Measurements from ENCODE around the gene FAM107B. TPM values are rescaled to one million over a fixed set of nuclear protein-coding genes. Genes with fewer than 3 reads are reported as not detected.

Gene FAM107B
- total and polyA plus RNA-seq, 2 donors = 49.1 to 52.3 TPM

DNA sequence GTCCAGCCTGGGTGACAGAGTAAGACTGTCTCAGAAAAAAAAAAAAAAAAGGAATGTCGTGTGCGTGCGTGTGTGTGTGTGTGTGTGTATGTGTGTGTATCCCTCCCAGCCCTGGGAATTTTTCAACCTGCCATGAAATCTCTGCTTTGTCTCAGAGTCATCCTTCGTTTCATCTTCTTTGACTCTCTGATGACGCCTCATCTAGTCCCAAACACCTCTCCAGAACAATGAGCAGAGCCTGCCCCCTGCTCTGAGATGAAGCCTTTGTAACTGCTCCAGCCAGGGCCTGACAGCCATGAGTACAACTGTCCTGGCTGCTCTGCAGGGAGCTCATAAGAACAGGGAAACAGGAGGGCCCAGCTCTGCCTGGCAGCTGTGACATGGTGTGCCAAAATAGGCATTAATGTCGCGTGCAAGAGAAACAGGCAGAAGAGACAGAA lies 149.5 kb downstream of the FAM107B start:
- 96% methylated on average over 7 of the region's 7 CpGs for WGBS
- H3K36me3 ChIP-seq (ENCODE audit: control insufficient read depth in 2 of 2, insufficient read depth in 2 of 2, low read length in 1 of 2) = no peaks in the 10 kb centered on the region
- H3K27me3 ChIP-seq (ENCODE audit: control insufficient read depth in 2 of 2, insufficient read depth in 1 of 2, low read length in 1 of 2) = no peaks in the 10 kb centered on the region
- H3K27ac ChIP-seq (ENCODE audit: low read depth in 1 of 2, low read length in 1 of 2) = no peak overlapping the region
- no peak for DNase-seq (ENCODE audit: low read depth in 6 of 9, low spot score in 9 of 9)
- H3K9me3 ChIP-seq (ENCODE audit: control insufficient read depth in 2 of 2, insufficient read depth in 1 of 2, low read length in 1 of 2) = no peaks in the 10 kb centered on the region
- H3K4me3 ChIP-seq (ENCODE audit: low read length in 2 of 2) = no peak overlapping the region
- peaks cover 0 to 6% of the 10 kb centered on the region in 2 donors for H3K4me1 ChIP-seq (ENCODE audit: control insufficient read depth in 2 of 2, insufficient read depth in 2 of 2, low read length in 2 of 2)

DNA sequence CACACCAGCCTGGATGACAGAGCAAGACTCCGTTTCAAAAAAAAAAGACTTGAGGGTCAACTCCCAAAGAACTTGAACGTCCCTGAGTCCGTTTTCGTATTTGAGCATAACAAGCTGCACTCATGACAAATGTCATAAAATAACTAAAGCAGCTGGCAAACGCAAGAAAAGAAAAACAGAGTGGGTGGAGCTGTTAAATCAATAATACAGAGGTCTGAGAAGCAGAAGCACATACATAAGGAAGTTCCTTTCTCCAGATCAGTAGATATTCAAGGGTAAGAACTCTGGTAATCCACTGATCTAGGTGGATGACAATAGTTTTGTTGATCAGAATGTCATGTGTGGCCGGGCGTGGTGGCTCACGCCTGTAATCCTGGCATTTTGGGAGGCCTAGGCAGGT lies 150.1 kb downstream of the FAM107B start:
- WGBS = 96% methylated on average over 8 of the region's 8 CpGs

GRCh38 chr10:14623931-14624330 lies 150.8 kb downstream of the FAM107B start:
- Histone ChIP-seq H3K4me1 (ENCODE audit: control insufficient read depth in 2 of 2, insufficient read depth in 2 of 2, low read length in 2 of 2) (peaks cover 0 to 6% of the 10 kb centered on the region in 2 donors), H3K27ac (ENCODE audit: low read depth in 1 of 2, low read length in 1 of 2) (no peak overlapping the region), H3K36me3 (ENCODE audit: control insufficient read depth in 2 of 2, insufficient read depth in 2 of 2, low read length in 1 of 2) (no peaks in the 10 kb centered on the region), H3K9me3 (ENCODE audit: control insufficient read depth in 2 of 2, insufficient read depth in 1 of 2, low read length in 1 of 2) (no peaks in the 10 kb centered on the region), H3K4me3 (ENCODE audit: low read length in 2 of 2) (no peak overlapping the region), H3K27me3 (ENCODE audit: control insufficient read depth in 2 of 2, insufficient read depth in 1 of 2, low read length in 1 of 2) (no peaks in the 10 kb centered on the region)
- DNase-seq (ENCODE audit: low read depth in 6 of 9, low spot score in 9 of 9) = no peak
- 96% methylated on average over 3 of the region's 3 CpGs for WGBS

More for the DNA sequence above, 150.1 kb downstream of the FAM107B start:
- Histone ChIP-seq H3K4me3 (ENCODE audit: low read length in 2 of 2) (no peak overlapping the region), H3K9me3 (ENCODE audit: control insufficient read depth in 2 of 2, insufficient read depth in 1 of 2, low read length in 1 of 2) (no peaks in the 10 kb centered on the region), H3K27ac (ENCODE audit: low read depth in 1 of 2, low read length in 1 of 2) (no peak overlapping the region), H3K4me1 (ENCODE audit: control insufficient read depth in 2 of 2, insufficient read depth in 2 of 2, low read length in 2 of 2) (peaks cover 0 to 6% of the 10 kb centered on the region in 2 donors), H3K27me3 (ENCODE audit: control insufficient read depth in 2 of 2, insufficient read depth in 1 of 2, low read length in 1 of 2) (no peaks in the 10 kb centered on the region), H3K36me3 (ENCODE audit: control insufficient read depth in 2 of 2, insufficient read depth in 2 of 2, low read length in 1 of 2) (no peaks in the 10 kb centered on the region)
- no peak for DNase-seq (ENCODE audit: low read depth in 6 of 9, low spot score in 9 of 9)

GRCh38 chr10:14621037-14621436 lies 153.7 kb downstream of the FAM107B start:
- DNase-seq (ENCODE audit: low read depth in 6 of 9, low spot score in 9 of 9) = no peak
- peak overlapping the region in 1 of 2 donors; percentile 62 for H3K27ac ChIP-seq (ENCODE audit: low read depth in 1 of 2, low read length in 1 of 2)
- H3K9me3 ChIP-seq (ENCODE audit: control insufficient read depth in 2 of 2, insufficient read depth in 1 of 2, low read length in 1 of 2) = no peaks in the 10 kb centered on the region
- H3K4me1 ChIP-seq (ENCODE audit: control insufficient read depth in 2 of 2, insufficient read depth in 2 of 2, low read length in 2 of 2) = peaks cover 7 to 21% of the 10 kb centered on the region in 2 donors
- H3K27me3 ChIP-seq (ENCODE audit: control insufficient read depth in 2 of 2, insufficient read depth in 1 of 2, low read length in 1 of 2) = no peaks in the 10 kb centered on the region
- WGBS = 93% methylated on average over 1 of the region's 1 CpG
- no peaks in the 10 kb centered on the region for H3K36me3 ChIP-seq (ENCODE audit: control insufficient read depth in 2 of 2, insufficient read depth in 2 of 2, low read length in 1 of 2)
- H3K4me3 ChIP-seq (ENCODE audit: low read length in 2 of 2) = no peak overlapping the region

- no peaks in the 10 kb centered on the region for H3K27me3 ChIP-seq (ENCODE audit: control insufficient read depth in 2 of 2, insufficient read depth in 1 of 2, low read length in 1 of 2)
- WGBS = 84% methylated on average over 7 of the region's 7 CpGs
- DNase-seq (ENCODE audit: low read depth in 6 of 9, low spot score in 9 of 9) = no peak
- H3K9me3 ChIP-seq (ENCODE audit: control insufficient read depth in 2 of 2, insufficient read depth in 1 of 2, low read length in 1 of 2) = no peaks in the 10 kb centered on the region
- peaks cover 7 to 21% of the 10 kb centered on the region in 2 donors for H3K4me1 ChIP-seq (ENCODE audit: control insufficient read depth in 2 of 2, insufficient read depth in 2 of 2, low read length in 2 of 2)
- no peak overlapping the region for H3K4me3 ChIP-seq (ENCODE audit: low read length in 2 of 2)
- no peaks in the 10 kb centered on the region for H3K36me3 ChIP-seq (ENCODE audit: control insufficient read depth in 2 of 2, insufficient read depth in 2 of 2, low read length in 1 of 2)
- no peak overlapping the region for H3K27ac ChIP-seq (ENCODE audit: low read depth in 1 of 2, low read length in 1 of 2)
These were observed 156.0 kb downstream of the FAM107B start for GRCh38 chr10:14618674-14619073.

DNA sequence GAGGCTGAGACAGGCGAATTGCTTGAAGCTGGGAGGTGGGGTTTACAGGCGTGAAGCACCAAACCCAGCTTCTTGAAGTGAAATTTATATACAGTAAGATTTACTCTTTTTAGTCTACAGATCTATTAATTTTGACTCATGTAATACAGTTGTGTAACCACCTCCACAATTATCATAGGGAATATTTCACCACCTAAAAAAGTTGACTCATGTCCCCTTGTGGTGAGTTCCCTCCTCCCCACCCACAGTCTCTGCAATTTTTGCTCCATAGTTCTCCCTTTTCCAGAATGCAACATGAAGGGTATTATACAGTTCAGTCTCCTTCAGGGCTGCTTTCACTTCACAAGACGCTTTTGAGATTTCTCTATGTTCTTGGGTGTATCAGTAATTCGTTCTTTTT lies 156.8 kb downstream of the FAM107B start:
- no peaks in the 10 kb centered on the region for H3K36me3 ChIP-seq (ENCODE audit: control insufficient read depth in 2 of 2, insufficient read depth in 2 of 2, low read length in 1 of 2)
- H3K27me3 ChIP-seq (ENCODE audit: control insufficient read depth in 2 of 2, insufficient read depth in 1 of 2, low read length in 1 of 2) = no peaks in the 10 kb centered on the region
- 98% methylated on average over 4 of the region's 4 CpGs for WGBS
- H3K27ac ChIP-seq (ENCODE audit: low read depth in 1 of 2, low read length in 1 of 2) = peak overlapping the region; percentile 18 to 67
- no peaks in the 10 kb centered on the region for H3K9me3 ChIP-seq (ENCODE audit: control insufficient read depth in 2 of 2, insufficient read depth in 1 of 2, low read length in 1 of 2)
- DNase-seq (ENCODE audit: low read depth in 6 of 9, low spot score in 9 of 9) = no peak
- no peak overlapping the region for H3K4me3 ChIP-seq (ENCODE audit: low read length in 2 of 2)
- H3K4me1 ChIP-seq (ENCODE audit: control insufficient read depth in 2 of 2, insufficient read depth in 2 of 2, low read length in 2 of 2) = peaks cover 7 to 21% of the 10 kb centered on the region in 2 donors

GRCh38 chr10:14616955-14617730 lies 157.6 kb downstream of the FAM107B start:
- H3K9me3 ChIP-seq (ENCODE audit: control insufficient read depth in 2 of 2, insufficient read depth in 1 of 2, low read length in 1 of 2) = no peaks in the 10 kb centered on the region
- no peak overlapping the region for H3K4me3 ChIP-seq (ENCODE audit: low read length in 2 of 2)
- H3K4me1 ChIP-seq (ENCODE audit: control insufficient read depth in 2 of 2, insufficient read depth in 2 of 2, low read length in 2 of 2) = peaks cover 7 to 21% of the 10 kb centered on the region in 2 donors
- 31% methylated on average over 5 of the region's 5 CpGs for WGBS
- peak overlapping the region; percentile 18 to 67 for H3K27ac ChIP-seq (ENCODE audit: low read depth in 1 of 2, low read length in 1 of 2)
- H3K36me3 ChIP-seq (ENCODE audit: control insufficient read depth in 2 of 2, insufficient read depth in 2 of 2, low read length in 1 of 2) = no peaks in the 10 kb centered on the region
- peak in 1 of 9 donors; percentile 45 for DNase-seq (ENCODE audit: low read depth in 6 of 9, low spot score in 9 of 9)
- no peaks in the 10 kb centered on the region for H3K27me3 ChIP-seq (ENCODE audit: control insufficient read depth in 2 of 2, insufficient read depth in 1 of 2, low read length in 1 of 2)

DNA sequence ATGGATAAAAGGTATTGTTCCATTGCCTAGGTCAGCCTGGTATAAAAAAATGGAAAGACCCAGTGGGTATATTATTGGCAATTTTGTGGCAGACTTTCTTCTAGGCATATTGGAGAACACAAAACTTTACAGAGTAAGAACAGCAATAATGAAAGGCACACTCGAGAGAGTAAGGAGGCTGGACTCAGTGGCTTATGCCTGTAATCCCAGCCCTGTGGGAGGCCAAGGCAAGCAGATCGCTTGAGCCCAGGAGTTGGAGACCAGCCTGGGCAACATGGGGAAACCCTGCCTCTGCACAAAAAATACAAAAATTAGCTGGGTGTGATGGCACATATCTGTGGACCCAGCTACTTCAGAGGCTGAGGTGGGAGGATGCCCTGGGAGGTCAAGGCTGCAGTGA lies 158.2 kb downstream of the FAM107B start:
- Histone ChIP-seq H3K27me3 (ENCODE audit: control insufficient read depth in 2 of 2, insufficient read depth in 1 of 2, low read length in 1 of 2) (no peaks in the 10 kb centered on the region), H3K27ac (ENCODE audit: low read depth in 1 of 2, low read length in 1 of 2) (no peak overlapping the region), H3K9me3 (ENCODE audit: control insufficient read depth in 2 of 2, insufficient read depth in 1 of 2, low read length in 1 of 2) (no peaks in the 10 kb centered on the region), H3K4me1 (ENCODE audit: control insufficient read depth in 2 of 2, insufficient read depth in 2 of 2, low read length in 2 of 2) (peaks cover 7 to 15% of the 10 kb centered on the region in 2 donors), H3K4me3 (ENCODE audit: low read length in 2 of 2) (no peak overlapping the region), H3K36me3 (ENCODE audit: control insufficient read depth in 2 of 2, insufficient read depth in 2 of 2, low read length in 1 of 2) (no peaks in the 10 kb centered on the region)
- WGBS = 91% methylated on average over 2 of the region's 2 CpGs
- DNase-seq (ENCODE audit: low read depth in 6 of 9, low spot score in 9 of 9) = no peak

GRCh38 chr10:14613588-14613920 lies 161.1 kb downstream of the FAM107B start:
- no peak overlapping the region for H3K27ac ChIP-seq (ENCODE audit: low read depth in 1 of 2, low read length in 1 of 2)
- DNase-seq (ENCODE audit: low read depth in 6 of 9, low spot score in 9 of 9) = no peak
- no peaks in the 10 kb centered on the region for H3K9me3 ChIP-seq (ENCODE audit: control insufficient read depth in 2 of 2, insufficient read depth in 1 of 2, low read length in 1 of 2)
- H3K36me3 ChIP-seq (ENCODE audit: control insufficient read depth in 2 of 2, insufficient read depth in 2 of 2, low read length in 1 of 2) = no peaks in the 10 kb centered on the region
- H3K4me3 ChIP-seq (ENCODE audit: low read length in 2 of 2) = no peak overlapping the region
- H3K4me1 ChIP-seq (ENCODE audit: control insufficient read depth in 2 of 2, insufficient read depth in 2 of 2, low read length in 2 of 2) = peaks cover 7 to 16% of the 10 kb centered on the region in 2 donors
- H3K27me3 ChIP-seq (ENCODE audit: control insufficient read depth in 2 of 2, insufficient read depth in 1 of 2, low read length in 1 of 2) = no peaks in the 10 kb centered on the region
- 95% methylated on average over 4 of the region's 4 CpGs for WGBS
